Left lobe of liver (tissue), 2 donors: ENCODE measurements around the gene UNC5A. TPM values are rescaled to one million over a fixed set of nuclear protein-coding genes. Genes with fewer than 3 reads are reported as not detected.
"Not testable (repeated sequence)": the region's sequence is repeated elsewhere in the genome, so short reads cannot be mapped to it uniquely, and the experiment has no call there.

Experiments used
- ATAC-seq: fragments of 200-7000 bp; cut with Tn5 transposase; one replicate; pipeline ENCODE4 v1.9.1; 2020; ENCODE audit warnings: mild to moderate bottlenecking, moderate library complexity
- DNase-seq: peaks from one replicate; pipeline ENCODE4 v3.0.0-alpha.2; 2020; ENCODE audit warnings: low spot score
- total RNA-seq: library from RNA; stranded (reverse); gene quantifications from one replicate; pipeline ENCODE4 v1.2.1, GENCODE V29; 2021
- donor health status: DM: no; HTN: no; CAD: no; lungs with moderate emphysema.
- donor health status: DM: no; HTN: yes; CAD: no.

The UNC5A gene
- total RNA-seq, 1 donor from 2014 or later, result not detected

GRCh38 chr5:176860381-176860780 lies 50.0 kb downstream of the UNC5A start:
- DNase-seq (no peak), ATAC-seq (no peak)

GRCh38 chr5:176861276-176861675 lies 50.9 kb downstream of the UNC5A start:
- DNase-seq (no peak), ATAC-seq (no peak)

- DNase-seq (no peak), ATAC-seq (no peak)
Measured at GRCh38 chr5:176862330-176862995, 52.1 kb downstream of the UNC5A start.

- no peak for ATAC-seq
- DNase-seq, result no peak
Measured at GRCh38 chr5:176863041-176863764, 52.8 kb downstream of the UNC5A start.

- ATAC-seq (no peak), DNase-seq (no peak)
Measured at GRCh38 chr5:176863765-176864098, 53.4 kb downstream of the UNC5A start.

- ATAC-seq (no peak), DNase-seq (no peak)
Measured at GRCh38 chr5:176864755-176865154, 54.4 kb downstream of the UNC5A start.

- DNase-seq, result no peak
- ATAC-seq, result no peak
Measured at GRCh38 chr5:176865964-176866363, 55.6 kb downstream of the UNC5A start.

- ATAC-seq, result no peak
Measured at GRCh38 chr5:176866707-176867310, 56.5 kb downstream of the UNC5A start.

GRCh38 chr5:176868126-176868525 lies 57.8 kb downstream of the UNC5A start:
- no peak for DNase-seq
- no peak for ATAC-seq

More at GRCh38 chr5:176866707-176867310, 56.5 kb downstream of the UNC5A start:
- no peak for DNase-seq

- DNase-seq (no peak), ATAC-seq (no peak)
Measured at GRCh38 chr5:176868731-176869130, 58.4 kb downstream of the UNC5A start.

- DNase-seq (no peak), ATAC-seq (no peak)
Measured at GRCh38 chr5:176869501-176870109, 59.2 kb downstream of the UNC5A start.

GRCh38 chr5:176870110-176870591 lies 59.8 kb downstream of the UNC5A start:
- DNase-seq (peak; percentile 55), ATAC-seq (peak; percentile 80)

- ATAC-seq, DNase-seq: not testable (repeated sequence)
Measured at GRCh38 chr5:176870644-176871043, 60.3 kb downstream of the UNC5A start.

GRCh38 chr5:176872586-176872985 lies 62.2 kb downstream of the UNC5A start:
- not testable (repeated sequence) for ATAC-seq, DNase-seq

GRCh38 chr5:176873011-176873410 lies 62.7 kb downstream of the UNC5A start:
- not testable (repeated sequence) for ATAC-seq, DNase-seq

- ATAC-seq, result no peak
- DNase-seq, result no peak
Measured at GRCh38 chr5:176873541-176874172, 63.3 kb downstream of the UNC5A start.

- ATAC-seq, result no peak
- DNase-seq, result no peak
Measured at GRCh38 chr5:176874198-176874780, 63.9 kb downstream of the UNC5A start.

GRCh38 chr5:176875014-176875550 lies 64.7 kb downstream of the UNC5A start:
- DNase-seq, result no peak
- no peak for ATAC-seq

GRCh38 chr5:176875783-176876505 lies 65.6 kb downstream of the UNC5A start:
- DNase-seq, result no peak
- ATAC-seq, result no peak
